K562 (cell line): ENCODE measurements around the gene BIN1. TPM values are rescaled to one million over a fixed set of nuclear protein-coding genes. Genes with fewer than 3 reads are reported as not detected.

Experiments used
- ATAC-seq: fragments of 200-7000 bp; cut with Tn5 transposase; 3 replicates; pipeline ENCODE4 v1.9.1; 2020; ENCODE audit warnings: moderate library complexity
- BruUV-seq: library from RNA; stranded (reverse); fragments of 400-500 nt; replicated peaks from 2 replicates; lab custom pipeline; 2021; lab: Mats Ljungman, UMichigan
- CTCF ChIA-PET: fragments of 300-600 bp; formaldehyde crosslinking; extraction: SDS; loops from one replicate; lab custom pipeline; 2021; ENCODE audit warnings: low intra/inter-chr PET ratio; lab: Yijun Ruan, JAX
- POLR2A ChIA-PET: fragments of 300-600, 350-650 bp; sonication (Branson Sonifier 250); formaldehyde crosslinking; extraction: SDS; loops from one replicate; lab custom pipeline; 2021; ENCODE audit warnings: antibody characterized with exemption, inconsistent platforms; lab: Yijun Ruan, JAX
- DNase-seq, 4 experiments: peaks; one replicate each; pipeline versions ENCODE4 v3.0.0 to v3.0.0-alpha.2; 2011 to 2018; ENCODE audit warnings: low spot score in 3 of 4, mixed read lengths in 3 of 4; ENCODE audit errors: extremely low read depth in 1 of 4
- FAIRE-seq: peaks from 2 replicates; lab custom pipeline; 2011; peaks lifted over from hg19 to GRCh38; lab: Jason Lieb, UNC
- H2AFZ ChIP-seq: 2 replicates; pipeline ENCODE4 v1.6.0; 2011; ENCODE audit warnings: low read depth, low read length, control low read depth, inconsistent platforms
- H3K27ac ChIP-seq: fragments of 200-600 bp; 3 replicates; pipeline ENCODE4 v1.8.0; 2011; ENCODE audit warnings: low read depth, mild to moderate bottlenecking, control low read depth, inconsistent platforms, low read length, moderate library complexity, mixed read lengths; ENCODE audit errors: extremely low read depth
- H3K27me3 ChIP-seq, 2 experiments: fragments of 300-600 bp in 1 of 2; 2 replicates in 1 of 2; 3 replicates in 1 of 2; pipeline versions ENCODE4 v1.6.0 to v1.8.0; 2011; ENCODE audit warnings: inconsistent platforms in 2 of 2, low read length in 2 of 2, mild to moderate bottlenecking in 1 of 2, mixed read lengths in 1 of 2, moderate library complexity in 1 of 2; ENCODE audit not compliant: control insufficient read depth in 2 of 2, insufficient read depth in 2 of 2
- H3K36me3 ChIP-seq: fragments of 300-600 bp; 3 replicates; pipeline ENCODE4 v1.8.0; 2011; ENCODE audit warnings: mild to moderate bottlenecking, low read length, inconsistent platforms; ENCODE audit not compliant: control insufficient read depth, insufficient read depth
- H3K4me1 ChIP-seq, 2 experiments: fragments of 200-600 bp in 1 of 2; replicated peaks in 1 of 2; 2 replicates in 1 of 2; 3 replicates in 1 of 2; pipeline versions ENCODE4 v1.5.1 to v1.8.0; 2011; ENCODE audit warnings: inconsistent platforms in 2 of 2, low read length in 2 of 2, mild to moderate bottlenecking in 1 of 2, mixed read lengths in 1 of 2, moderate library complexity in 1 of 2; ENCODE audit not compliant: control insufficient read depth in 2 of 2, insufficient read depth in 2 of 2
- H3K4me2 ChIP-seq: 2 replicates; pipeline ENCODE4 v1.6.1; 2011; ENCODE audit warnings: low read length, control low read depth, inconsistent platforms, mixed read lengths; ENCODE audit not compliant: insufficient read depth
- H3K4me3 ChIP-seq: fragments of 200-600 bp; sonication (generic), shearing (Covaris generic); 2 replicates; pipeline ENCODE4 v1.5.1; 2016; ENCODE audit warnings: control low read depth, inconsistent platforms
- H3K79me2 ChIP-seq: fragments of 200-600 bp; 3 replicates; pipeline ENCODE4 v1.8.0; 2011; ENCODE audit warnings: low read length, inconsistent platforms; ENCODE audit not compliant: control insufficient read depth, insufficient read depth
- H3K9ac ChIP-seq, 2 experiments: 2 replicates each; pipeline versions ENCODE4 v1.6.0 to v1.6.1; 2011; ENCODE audit warnings: low read depth in 2 of 2, low read length in 2 of 2, control low read depth in 1 of 2, inconsistent platforms in 1 of 2, mild to moderate bottlenecking in 1 of 2, mixed read lengths in 1 of 2; ENCODE audit not compliant: insufficient read depth in 1 of 2
- H3K9me1 ChIP-seq: one replicate; pipeline ENCODE4 v1.6.0; 2011; ENCODE audit warnings: inconsistent platforms, mild to moderate bottlenecking, low read length, moderate library complexity; ENCODE audit not compliant: control insufficient read depth, insufficient read depth
- H3K9me3 ChIP-seq: replicated peaks from 2 replicates; pipeline ENCODE4 v1.5.1; 2011; ENCODE audit warnings: low read depth, low read length, inconsistent platforms; ENCODE audit not compliant: control insufficient read depth, insufficient read depth
- H4K20me1 ChIP-seq: replicated peaks from 2 replicates; pipeline ENCODE4 v1.6.1; 2011; ENCODE audit warnings: low read length, inconsistent platforms, mixed read lengths; ENCODE audit not compliant: control insufficient read depth, insufficient read depth
- AFF4 ChIP-seq: sonication (generic); formaldehyde crosslinking; IDR thresholded peaks from 2 replicates; pipeline ENCODE4 v1.8.0; 2023; ENCODE audit warnings: mild to moderate bottlenecking, missing genetic modification reagents
- CBX5 ChIP-seq: IDR thresholded peaks from 2 replicates; pipeline ENCODE4 v1.6.1; 2014; ENCODE audit warnings: low read depth, borderline replicate concordance
- CTCF ChIP-seq, 3 experiments: IDR thresholded peaks in 2 of 3; conservative IDR thresholded peaks in 1 of 3; 2 replicates each; pipeline ENCODE4 v1.5.1; 2011 to 2012; ENCODE audit warnings: low read length in 3 of 3, mild to moderate bottlenecking in 3 of 3, control low read depth in 2 of 3, improper control_type of control experiment in 1 of 3, inconsistent platforms in 1 of 3, low read depth in 1 of 3, mixed read lengths in 1 of 3, moderate library complexity in 1 of 3; ENCODE audit not compliant: insufficient read depth in 2 of 3
- CTCFL ChIP-seq: IDR thresholded peaks from 2 replicates; pipeline ENCODE4 v1.6.1; 2011; ENCODE audit warnings: borderline replicate concordance, low read depth, mild to moderate bottlenecking, moderate library complexity, low read length; ENCODE audit not compliant: insufficient read depth, poor library complexity, severe bottlenecking
- JUND ChIP-seq, 2 experiments: IDR thresholded peaks; 2 replicates in 1 of 2; 3 replicates in 1 of 2; pipeline ENCODE4 v1.6.1; 2011; ENCODE audit warnings: borderline replicate concordance in 2 of 2, low read depth in 2 of 2, low read length in 2 of 2, improper control_type of control experiment in 1 of 2, missing biosample characterization in 1 of 2, missing genetic modification characterization in 1 of 2, missing genetic modification reagents in 1 of 2
- WGBS: fragments of 100-300 bp; shearing (Covaris generic); methylation state at CpG from one replicate; pipeline ENCODE4 v1.1.6; 2016; ENCODE audit warnings: low coverage, mixed read lengths; ENCODE audit not compliant: insufficient coverage; ENCODE audit errors: missing lambda C conversion rate; 5-methylcytosine and 5-hydroxymethylcytosine counted together
- in situ Hi-C: fragments of 300-500 bp; cut with MboI; formaldehyde crosslinking; loops from 4 replicates; pipeline ENCODE4 v1.15.0; 2018; ENCODE audit warnings: inconsistent platforms, mixed read lengths
- intact Hi-C: fragments of 100-400 bp; cut with micrococcal nuclease; formaldehyde crosslinking; loops from 2 replicates; pipeline ENCODE4 v1.14.2; 2022
- polyA plus RNA-seq, 8 experiments: library from polyadenylated mRNA; depleted of rRNA in 4 of 8; stranded (reverse) in 5 of 8; unstranded in 3 of 8; fragments of >200 nt; fragmentation: Nextera tagmentation in 2 of 8; fragmentation: Illumina TruSeq in 1 of 8; extraction: Ambion mirVana in 2 of 8; extraction: Trizol in 1 of 8; gene quantifications; 2 replicates each; pipeline versions ENCODE4 v1.2.1 to v1.2.3, GENCODE V29; 2011 to 2014; ENCODE audit warnings: inconsistent platforms in 1 of 8, missing spikeins in 1 of 8
- total RNA-seq, 7 experiments: library from RNA; depleted of rRNA in 6 of 7; stranded (reverse); fragments of >200 nt in 6 of 7; fragmentation: Illumina TruSeq in 2 of 7; extraction: Trizol in 2 of 7; gene quantifications; 2 replicates each; pipeline versions ENCODE4 v1.2.1 to v1.2.3, GENCODE V29; 2011 to 2021; ENCODE audit warnings: low replicate concordance in 1 of 7

BIN1 gene
- total and polyA plus RNA-seq, 9 of the 15 experiments (the other 6 are each of a cell fraction or from before 2014, with no cell fraction given): 0.04 to 2.8 (median 0.79) TPM; not detected in 1

GRCh38 chr2:127023504-127023903 is 83.5 kb downstream of the BIN1 start:
- no peaks in the 10 kb centered on the region for H4K20me1 ChIP-seq
- no peaks in the 10 kb centered on the region for H3K36me3 ChIP-seq
- no peaks in the 10 kb centered on the region for H3K9me3 ChIP-seq
- intact Hi-C loops (no loop called here), in situ Hi-C loops (no loop called here)
- no peaks in the 10 kb centered on the region for H3K9me1 ChIP-seq
- no peak overlapping the region for H2AFZ ChIP-seq
- ATAC-seq: peak; percentile 64
- no peak for DNase-seq
- no peaks in the 10 kb centered on the region for H3K79me2 ChIP-seq
- H3K4me1 ChIP-seq: peaks cover 0 to 11% of the 10 kb centered on the region in 2 experiments; a peak in 2 of 5 replicates
- no peak overlapping the region for H3K9ac ChIP-seq
- H3K4me3 ChIP-seq: no peak overlapping the region
- POLR2A ChIA-PET: no interaction called here
- no peak overlapping the region for H3K4me2 ChIP-seq
- no peak overlapping the region for H3K27ac ChIP-seq
- no TSS peak for BruUV-seq
- CTCF ChIA-PET: no interaction called here
- no peak for FAIRE-seq
- peaks cover 2 to 25% of the 10 kb centered on the region in 2 experiments; a peak in 3 of 5 replicates for H3K27me3 ChIP-seq
- WGBS: 0% methylated on average over 1 of the region's 1 CpG
- 0 out of 2 replicates have a peak, but pooled peaks have one; percentile 14 for TF ChIP-seq JUND (IDR thresholded peaks at IDR 0.05; ENCODE audit: borderline replicate concordance, low read depth, low read length)
- no peak for TF ChIP-seq JUND (tag; IDR thresholded peaks at IDR 0.05; ENCODE audit: borderline replicate concordance, low read depth, low read length)
- no peak for TF ChIP-seq CBX5

GRCh38 chr2:127022817-127023216 is 84.1 kb downstream of the BIN1 start:
- Histone ChIP-seq H3K27me3 (peaks cover 2 to 25% of the 10 kb centered on the region in 2 experiments; a peak in 3 of 5 replicates), H3K79me2 (no peaks in the 10 kb centered on the region), H4K20me1 (no peaks in the 10 kb centered on the region), H2AFZ (no peak overlapping the region), H3K4me1 (peaks cover 0 to 11% of the 10 kb centered on the region in 2 experiments; a peak in 2 of 5 replicates), H3K27ac (no peak overlapping the region), H3K9me3 (no peaks in the 10 kb centered on the region), H3K4me2 (no peak overlapping the region), H3K4me3 (no peak overlapping the region), H3K36me3 (no peaks in the 10 kb centered on the region), H3K9ac (no peak overlapping the region), H3K9me1 (no peaks in the 10 kb centered on the region)
- peak; percentile 86 for ATAC-seq
- peak in 2 of 4 experiments; percentile 31 to 33 for DNase-seq
- CTCF ChIA-PET: interaction anchor here (0.6 kb wide), 1 partner anchor 28 kb away, joined by 3 read pairs; no protein-coding TSS in a partner anchor
- peak; percentile 19 for FAIRE-seq
- POLR2A ChIA-PET: no interaction called here
- WGBS: 2% methylated on average over 10 of the region's 10 CpGs
- BruUV-seq: no TSS peak
- in situ Hi-C loops (no loop called here), intact Hi-C loops (no loop called here)
- TF ChIP-seq CTCF (IDR thresholded peaks at IDR 0.05 in 2 of 3, conservative IDR thresholded peaks at IDR 0.05 in 1 of 3; ENCODE audit: insufficient read depth in 2 of 3, low read depth in 1 of 3, low read length in 3 of 3): peak; percentile 26 to 36 (median 30); a peak in 4 of 6 replicates
- TF ChIP-seq AFF4 (CRISPR knock-in tag): no peak
- peak; percentile 10 for TF ChIP-seq CTCFL
